H9 (cell line): ENCODE measurements around the gene ZNF521. TPM values are rescaled to one million over a fixed set of nuclear protein-coding genes. Genes with fewer than 3 reads are reported as not detected.

ENCODE experiments used
- DNase-seq: peaks from one replicate; pipeline ENCODE4 v3.0.0-alpha.2; 2017
- H2AFZ ChIP-seq: one replicate; pipeline ENCODE4 v1.6.1; 2013; ENCODE audit warnings: mild to moderate bottlenecking, low read length, control low read depth, moderate library complexity
- H2AK5ac ChIP-seq: 2 replicates; pipeline ENCODE4 v1.6.1; 2013; ENCODE audit warnings: low read length, control low read depth, mixed read lengths; ENCODE audit not compliant: insufficient read length
- H2BK120ac ChIP-seq: one replicate; pipeline ENCODE4 v1.6.1; 2013; ENCODE audit warnings: low read depth, mild to moderate bottlenecking, low read length, control low read depth, inconsistent platforms; ENCODE audit not compliant: poor library complexity, severe bottlenecking
- H2BK12ac ChIP-seq: 2 replicates; pipeline ENCODE4 v1.6.1; 2013; ENCODE audit warnings: low read length, control low read depth, mixed read lengths, low read depth; ENCODE audit not compliant: insufficient read length
- H2BK15ac ChIP-seq: 2 replicates; pipeline ENCODE4 v1.6.1; 2013; ENCODE audit warnings: low read depth, low read length, control low read depth
- H2BK20ac ChIP-seq: one replicate; pipeline ENCODE4 v1.6.1; 2013; ENCODE audit warnings: low read depth, mild to moderate bottlenecking, low read length, control low read depth, inconsistent platforms; ENCODE audit not compliant: poor library complexity, severe bottlenecking
- H2BK5ac ChIP-seq: 2 replicates; pipeline ENCODE4 v1.6.1; 2013; ENCODE audit warnings: low read length, control low read depth, mixed read lengths; ENCODE audit not compliant: insufficient read length
- H3K14ac ChIP-seq: 2 replicates; pipeline ENCODE4 v1.6.1; 2013; ENCODE audit warnings: low read length, control low read depth; ENCODE audit not compliant: insufficient read depth
- H3K18ac ChIP-seq: 2 replicates; pipeline ENCODE4 v1.6.1; 2013; ENCODE audit warnings: low read depth, mild to moderate bottlenecking, mixed read lengths, low read length, control low read depth; ENCODE audit not compliant: insufficient read length
- H3K23ac ChIP-seq: 2 replicates; pipeline ENCODE4 v1.6.1; 2013; ENCODE audit warnings: low read length, control low read depth, mixed read lengths, low read depth; ENCODE audit not compliant: insufficient read length
- H3K23me2 ChIP-seq: 2 replicates; pipeline ENCODE4 v1.6.1; 2013; ENCODE audit warnings: low read depth, mild to moderate bottlenecking, mixed read lengths, low read length, control low read depth; ENCODE audit not compliant: insufficient read length, poor library complexity, severe bottlenecking
- H3K27ac ChIP-seq: 2 replicates; pipeline ENCODE4 v1.5.1; 2013; ENCODE audit warnings: low read length, control low read depth, mixed read lengths, low read depth; ENCODE audit not compliant: insufficient read length
- H3K27me3 ChIP-seq: 2 replicates; pipeline ENCODE4 v1.6.1; 2013; ENCODE audit warnings: low read length, control low read depth, inconsistent platforms; ENCODE audit not compliant: insufficient read depth
- H3K4ac ChIP-seq: 2 replicates; pipeline ENCODE4 v1.6.1; 2013; ENCODE audit warnings: low read depth, mild to moderate bottlenecking, control low read depth, inconsistent platforms, low read length, moderate library complexity
- H3K4me1 ChIP-seq: 2 replicates; pipeline ENCODE4 v1.6.1; 2013; ENCODE audit warnings: low read length, control low read depth, inconsistent platforms; ENCODE audit not compliant: insufficient read depth
- H3K4me2 ChIP-seq: 2 replicates; pipeline ENCODE4 v1.6.1; 2013; ENCODE audit warnings: low read length, control low read depth, mixed read lengths; ENCODE audit not compliant: insufficient read length, insufficient read depth
- H3K56ac ChIP-seq: 2 replicates; pipeline ENCODE4 v1.6.1; 2013; ENCODE audit warnings: low read depth, mild to moderate bottlenecking, mixed read lengths, low read length, control low read depth; ENCODE audit not compliant: insufficient read length
- H3K79me1 ChIP-seq: 2 replicates; pipeline ENCODE4 v1.6.1; 2013; ENCODE audit warnings: low read depth, mild to moderate bottlenecking, moderate library complexity, low read length, control low read depth, inconsistent platforms; ENCODE audit not compliant: insufficient read depth, poor library complexity, severe bottlenecking
- H3K79me2 ChIP-seq: 2 replicates; pipeline ENCODE4 v1.6.1; 2013; ENCODE audit warnings: low read length, control low read depth, inconsistent platforms; ENCODE audit not compliant: insufficient read depth
- H3K9ac ChIP-seq: 2 replicates; pipeline ENCODE4 v1.6.1; 2013; ENCODE audit warnings: low read length, control low read depth, mixed read lengths; ENCODE audit not compliant: insufficient read length; ENCODE audit errors: extremely low read depth
- H3K9me3 ChIP-seq: one replicate; pipeline ENCODE4 v1.6.1; 2013; ENCODE audit warnings: low read depth, low read length, inconsistent platforms; ENCODE audit not compliant: control insufficient read depth
- H3T11ph ChIP-seq: one replicate; pipeline ENCODE4 v1.6.1; 2013; ENCODE audit warnings: mild to moderate bottlenecking, low read length, control low read depth, inconsistent platforms
- H4K20me1 ChIP-seq: one replicate; pipeline ENCODE4 v1.6.1; 2013; ENCODE audit not compliant: control insufficient read depth, insufficient read length, insufficient read depth
- H4K5ac ChIP-seq: 2 replicates; pipeline ENCODE4 v1.6.1; 2013; ENCODE audit warnings: low read depth, mild to moderate bottlenecking, mixed read lengths, low read length, control low read depth; ENCODE audit not compliant: insufficient read length
- H4K8ac ChIP-seq: replicated peaks from 2 replicates; pipeline ENCODE4 v1.6.1; 2013; ENCODE audit warnings: low read length, control low read depth, mixed read lengths, low read depth; ENCODE audit not compliant: insufficient read length
- H4K91ac ChIP-seq: 2 replicates; pipeline ENCODE4 v1.6.1; 2013; ENCODE audit warnings: low read depth, mild to moderate bottlenecking, moderate library complexity, mixed read lengths, low read length, control low read depth; ENCODE audit not compliant: insufficient read length
- H3K27ac Mint-ChIP-seq, 3 experiments: 2 replicates in 2 of 3; 3 replicates in 1 of 3; pipeline ENCODE4 v1.8.0; 2020 to 2021; ENCODE audit warnings: mixed read lengths in 3 of 3, mild to moderate bottlenecking in 1 of 3, moderate library complexity in 1 of 3
- H3K27me3 Mint-ChIP-seq: 2 replicates; pipeline ENCODE4 v1.8.0; 2021; ENCODE audit warnings: low read depth, mild to moderate bottlenecking, moderate library complexity, mixed read lengths
- H3K36me3 Mint-ChIP-seq, 3 experiments: 2 replicates in 2 of 3; 3 replicates in 1 of 3; pipeline ENCODE4 v1.8.0; 2020 to 2021; ENCODE audit warnings: low read depth in 3 of 3, mixed read lengths in 3 of 3; ENCODE audit not compliant: insufficient read depth in 1 of 3
- H3K4me1 Mint-ChIP-seq, 2 experiments: 2 replicates each; pipeline ENCODE4 v1.8.0; 2020; ENCODE audit warnings: mixed read lengths in 2 of 2
- H3K4me3 Mint-ChIP-seq, 2 experiments: 2 replicates in 1 of 2; 3 replicates in 1 of 2; pipeline ENCODE4 v1.8.0; 2020 to 2021; ENCODE audit warnings: mild to moderate bottlenecking in 2 of 2, mixed read lengths in 2 of 2, moderate library complexity in 1 of 2
- H3K9me3 Mint-ChIP-seq, 2 experiments: 2 replicates in 1 of 2; 3 replicates in 1 of 2; pipeline ENCODE4 v1.8.0; 2020; ENCODE audit warnings: mild to moderate bottlenecking in 2 of 2, mixed read lengths in 2 of 2, moderate library complexity in 1 of 2
- total RNA-seq: library from RNA; stranded (reverse); gene quantifications from 2 replicates; pipeline ENCODE4 v1.2.1, GENCODE V29; 2021
- TF ChIP-seq, protein P1 (sequence below): fragments of 200-600 bp; sonication (generic); conservative IDR thresholded peaks from 3 replicates; pipeline ENCODE4 v1.8.0; 2021; ENCODE audit warnings: antibody characterized with exemption, mild to moderate bottlenecking

ZNF521 gene
- total RNA-seq, 1 experiment from 2014 or later: 3.3 TPM

DNA sequence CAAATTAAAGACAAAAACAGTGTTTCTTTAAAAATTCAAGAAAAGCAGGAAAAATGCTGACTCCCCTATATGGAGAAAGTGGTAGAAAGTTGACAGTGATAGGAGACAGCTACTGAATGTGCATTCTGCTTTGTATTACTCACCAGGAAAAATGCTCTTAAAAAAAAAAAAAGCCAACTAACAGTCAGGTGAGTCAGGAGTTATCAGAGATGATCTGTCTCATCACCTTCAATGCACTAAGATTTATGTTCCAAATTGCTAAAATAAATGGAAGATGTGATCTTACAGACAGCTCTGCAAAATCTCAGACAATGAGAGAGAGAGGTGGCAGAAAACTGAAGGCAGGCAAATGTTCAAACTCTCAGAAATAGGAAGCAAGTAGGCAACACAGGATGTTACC is 47.6 kb upstream of the ZNF521 start:
- no peak for DNase-seq
- Histone ChIP-seq H3K4me2 (no peak overlapping the region), H4K20me1 (no peaks in the 10 kb centered on the region), H3K18ac (no peak overlapping the region), H3K56ac (no peak overlapping the region), H2AFZ (no peak overlapping the region), H3K23me2 (no peaks in the 10 kb centered on the region), H2BK15ac (no peak overlapping the region), H3K4ac (no peak overlapping the region), H2AK5ac (no peak overlapping the region), H3K9ac (no peak overlapping the region), H3T11ph (no peak overlapping the region), H2BK120ac (no peak overlapping the region), H4K8ac (no peak overlapping the region), H3K14ac (no peak overlapping the region), H4K5ac (no peak overlapping the region), H4K91ac (no peak overlapping the region), H2BK5ac (no peak overlapping the region), H3K79me1 (no peaks in the 10 kb centered on the region), H3K4me1 (no peaks in the 10 kb centered on the region), H2BK20ac (no peak overlapping the region), H3K27me3 (no peaks in the 10 kb centered on the region), H3K23ac (no peak overlapping the region), H3K79me2 (no peaks in the 10 kb centered on the region), H3K9me3 (no peaks in the 10 kb centered on the region), H2BK12ac (no peak overlapping the region), H3K27ac (no peak overlapping the region)
- no peak overlapping the region for H3K27ac Mint-ChIP-seq
- H3K9me3 Mint-ChIP-seq: peaks cover 4 to 5% of the 10 kb centered on the region in 2 experiments
- no peak overlapping the region for H3K4me3 Mint-ChIP-seq
- H3K27me3 Mint-ChIP-seq: no peaks in the 10 kb centered on the region; the same call in 1 of the 2 replicates
- no peaks in the 10 kb centered on the region for H3K4me1 Mint-ChIP-seq
- H3K36me3 Mint-ChIP-seq: peaks cover 0 to 5% (median 4%) of the 10 kb centered on the region in 3 experiments; a peak in 6 of 7 replicates
- TF ChIP-seq, protein P1, sequence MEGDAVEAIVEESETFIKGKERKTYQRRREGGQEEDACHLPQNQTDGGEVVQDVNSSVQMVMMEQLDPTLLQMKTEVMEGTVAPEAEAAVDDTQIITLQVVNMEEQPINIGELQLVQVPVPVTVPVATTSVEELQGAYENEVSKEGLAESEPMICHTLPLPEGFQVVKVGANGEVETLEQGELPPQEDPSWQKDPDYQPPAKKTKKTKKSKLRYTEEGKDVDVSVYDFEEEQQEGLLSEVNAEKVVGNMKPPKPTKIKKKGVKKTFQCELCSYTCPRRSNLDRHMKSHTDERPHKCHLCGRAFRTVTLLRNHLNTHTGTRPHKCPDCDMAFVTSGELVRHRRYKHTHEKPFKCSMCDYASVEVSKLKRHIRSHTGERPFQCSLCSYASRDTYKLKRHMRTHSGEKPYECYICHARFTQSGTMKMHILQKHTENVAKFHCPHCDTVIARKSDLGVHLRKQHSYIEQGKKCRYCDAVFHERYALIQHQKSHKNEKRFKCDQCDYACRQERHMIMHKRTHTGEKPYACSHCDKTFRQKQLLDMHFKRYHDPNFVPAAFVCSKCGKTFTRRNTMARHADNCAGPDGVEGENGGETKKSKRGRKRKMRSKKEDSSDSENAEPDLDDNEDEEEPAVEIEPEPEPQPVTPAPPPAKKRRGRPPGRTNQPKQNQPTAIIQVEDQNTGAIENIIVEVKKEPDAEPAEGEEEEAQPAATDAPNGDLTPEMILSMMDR: no peak
